ENCODE data around the gene DYNC2LI1.

The DYNC2LI1 gene

DNA sequence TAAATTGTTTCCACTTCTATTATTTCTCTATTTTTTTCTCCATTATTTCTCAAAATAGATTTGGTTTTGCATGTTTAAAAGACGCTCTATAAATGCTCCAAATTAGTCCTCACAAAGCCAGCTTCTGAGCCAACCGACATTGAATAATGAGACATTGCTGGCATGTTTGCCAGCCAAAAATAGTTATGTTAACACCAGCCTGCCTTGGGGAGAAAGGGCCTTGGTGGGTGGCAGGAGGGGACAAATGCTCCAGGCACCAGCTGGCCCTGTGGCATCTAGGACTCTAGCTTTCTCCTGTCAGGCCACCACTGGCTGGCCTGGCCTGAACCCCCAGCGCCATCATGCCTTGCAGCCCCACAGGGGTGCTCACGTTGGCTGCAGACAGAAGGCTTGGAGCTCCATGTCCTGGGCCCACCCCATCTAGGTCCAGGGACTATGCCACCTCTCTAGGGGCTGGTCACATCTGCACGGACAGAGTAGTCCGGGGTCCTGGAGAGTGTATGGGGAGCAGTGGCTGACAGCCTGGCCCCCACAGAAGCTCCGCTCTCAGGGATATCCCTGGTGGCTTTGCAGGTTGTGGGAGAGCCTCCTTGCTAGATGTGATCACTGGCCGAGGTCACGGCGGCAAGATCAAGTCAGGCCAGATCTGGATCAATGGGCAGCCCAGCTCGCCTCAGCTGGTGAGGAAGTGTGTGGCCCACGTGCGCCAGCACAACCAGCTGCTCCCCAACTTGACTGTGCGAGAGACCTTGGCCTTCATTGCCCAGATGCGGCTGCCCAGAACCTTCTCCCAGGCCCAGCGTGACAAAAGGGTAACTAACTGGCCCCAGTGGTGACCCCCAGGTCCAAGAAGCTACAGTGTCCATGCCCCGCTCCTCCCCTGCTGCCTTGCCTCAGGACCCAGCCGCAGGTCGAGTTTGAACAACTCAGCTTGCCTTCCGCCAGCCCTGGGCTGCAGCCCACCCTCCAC, 77.5 kb downstream of the DYNC2LI1 start:
- DNase-seq: no peak

DNA sequence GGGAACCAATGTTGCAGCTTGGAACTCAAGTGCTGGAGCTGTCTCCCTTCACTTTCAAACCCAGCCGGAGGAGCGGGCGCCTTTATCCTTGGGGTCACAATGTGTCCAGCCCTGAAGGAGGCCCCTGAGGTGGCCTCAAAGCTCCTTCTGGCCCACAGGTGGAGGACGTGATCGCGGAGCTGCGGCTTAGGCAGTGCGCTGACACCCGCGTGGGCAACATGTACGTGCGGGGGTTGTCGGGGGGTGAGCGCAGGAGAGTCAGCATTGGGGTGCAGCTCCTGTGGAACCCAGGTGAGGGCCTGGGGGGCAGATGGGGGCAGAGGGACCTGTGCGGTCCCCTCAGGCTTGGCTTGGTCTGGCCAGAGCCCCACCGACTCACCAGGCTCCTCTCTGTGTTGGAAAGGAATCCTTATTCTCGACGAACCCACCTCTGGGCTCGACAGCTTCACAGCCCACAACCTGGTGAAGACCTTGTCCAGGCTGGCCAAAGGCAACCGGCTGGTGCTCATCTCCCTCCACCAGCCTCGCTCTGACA, 78.4 kb downstream of the DYNC2LI1 start:
- no peak for DNase-seq

DNA sequence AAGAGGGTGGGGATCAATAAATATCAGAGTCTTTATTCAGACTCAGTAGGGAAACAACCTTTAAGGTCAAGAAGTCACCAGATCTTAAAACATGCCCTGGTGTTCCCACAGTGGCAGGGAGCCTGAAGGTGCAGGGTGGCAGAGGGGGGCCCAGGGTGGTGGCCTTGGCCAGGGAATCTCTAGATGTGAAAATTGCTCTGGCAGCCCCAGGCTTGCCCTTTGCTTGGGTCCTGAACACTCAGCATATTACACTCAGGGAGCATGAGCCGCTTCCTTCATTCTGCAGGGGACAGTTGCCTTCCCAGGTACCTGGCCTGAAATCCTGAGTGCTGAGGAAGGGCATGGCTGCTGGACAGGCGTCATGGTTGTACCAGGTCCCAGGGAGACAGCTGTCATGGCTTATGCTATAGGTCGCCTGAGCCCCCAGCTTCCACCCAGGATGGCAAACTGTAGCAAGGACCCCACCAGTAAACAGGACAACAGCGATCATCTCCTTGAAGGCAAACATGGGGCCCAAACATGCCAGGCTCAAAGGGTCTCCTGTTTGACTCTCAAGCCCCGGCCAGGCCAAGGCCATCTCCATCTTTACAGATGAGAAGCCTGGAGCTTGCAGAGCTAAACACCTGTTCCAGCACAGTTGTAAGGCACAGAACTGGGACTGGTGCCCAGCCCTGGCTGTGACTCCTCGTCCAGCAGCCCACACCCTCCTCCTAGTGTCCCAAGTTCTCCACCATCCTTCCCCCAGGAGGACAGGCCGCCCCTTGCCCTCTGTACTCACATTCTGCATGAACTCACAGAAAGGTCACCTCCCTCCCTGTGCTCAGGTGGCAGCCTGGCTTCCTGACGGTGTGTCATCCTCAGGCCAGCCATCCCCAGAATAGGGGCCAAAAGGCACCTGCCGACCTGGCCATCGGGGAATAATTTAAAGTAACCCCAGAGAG, 79.6 kb downstream of the DYNC2LI1 start:
- DNase-seq: no peak

DNA sequence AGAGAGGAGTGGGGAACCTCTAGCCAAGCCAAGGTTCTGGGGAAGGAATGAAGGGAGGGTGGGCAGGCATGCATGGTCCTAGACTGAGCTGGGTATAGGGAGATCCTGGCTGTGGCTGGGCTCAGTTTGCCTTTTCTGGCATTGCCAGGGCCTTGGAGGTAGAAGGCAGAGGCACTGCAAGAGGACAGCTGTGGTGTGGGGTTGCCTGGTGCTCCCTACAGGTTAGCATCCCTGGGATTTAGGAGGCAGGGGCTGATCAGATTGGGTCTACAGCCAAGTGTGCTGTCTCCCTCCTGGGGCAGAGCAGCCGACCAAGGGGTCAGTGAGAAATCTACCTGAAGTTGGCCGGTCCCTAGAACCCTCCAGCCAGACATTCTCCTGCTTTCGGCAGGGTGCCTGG, 80.8 kb downstream of the DYNC2LI1 start:
- no peak for DNase-seq

GRCh38 chr2:43855292-43855691, 81.5 kb downstream of the DYNC2LI1 start:
- DNase-seq: no peak

All from NCI-H146 (cell line).